GM21825 (cell line): ENCODE results near the gene GPR82.
A peak's percentile ranks its signal among the peaks of the same experiment; 100 is the strongest.
"Not testable (repeated sequence)": the region's sequence is repeated elsewhere in the genome, so short reads cannot be mapped to it uniquely, and the experiment has no call there.

Experiments
- ATAC-seq: cut with Tn5 transposase; IDR thresholded peaks from one replicate; pipeline ENCODE4 v1.9.1; 2021; ENCODE audit warnings: mild to moderate bottlenecking, moderate library complexity; ENCODE audit not compliant: unreplicated experiment

GPR82 gene, protein sequence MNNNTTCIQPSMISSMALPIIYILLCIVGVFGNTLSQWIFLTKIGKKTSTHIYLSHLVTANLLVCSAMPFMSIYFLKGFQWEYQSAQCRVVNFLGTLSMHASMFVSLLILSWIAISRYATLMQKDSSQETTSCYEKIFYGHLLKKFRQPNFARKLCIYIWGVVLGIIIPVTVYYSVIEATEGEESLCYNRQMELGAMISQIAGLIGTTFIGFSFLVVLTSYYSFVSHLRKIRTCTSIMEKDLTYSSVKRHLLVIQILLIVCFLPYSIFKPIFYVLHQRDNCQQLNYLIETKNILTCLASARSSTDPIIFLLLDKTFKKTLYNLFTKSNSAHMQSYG

DNA sequence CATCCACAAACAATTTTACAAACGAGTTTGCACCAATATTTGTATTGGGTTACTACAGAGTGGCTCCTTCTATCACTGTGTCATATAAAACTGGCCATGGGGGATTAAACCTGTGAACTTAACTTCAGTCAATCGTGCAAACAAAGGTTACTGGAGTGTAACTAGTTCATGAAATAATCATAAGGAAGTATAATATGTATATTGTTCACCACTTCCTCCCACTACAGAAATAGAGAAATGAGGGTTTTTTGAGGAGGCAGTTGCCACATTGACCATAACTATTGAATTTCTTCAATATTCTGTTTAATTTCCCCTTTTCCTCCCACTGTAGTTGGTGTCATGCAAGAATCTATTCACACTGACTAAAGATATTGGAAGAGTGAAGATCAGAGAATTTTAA lies at the start of gene GPR82:
Gene GPR82, plus strand, starts transcription at position 356 of the 400 bp plus-strand sequence. CDS start 2,846 bp downstream, outside the sequence.
- no peak for ATAC-seq

DNA sequence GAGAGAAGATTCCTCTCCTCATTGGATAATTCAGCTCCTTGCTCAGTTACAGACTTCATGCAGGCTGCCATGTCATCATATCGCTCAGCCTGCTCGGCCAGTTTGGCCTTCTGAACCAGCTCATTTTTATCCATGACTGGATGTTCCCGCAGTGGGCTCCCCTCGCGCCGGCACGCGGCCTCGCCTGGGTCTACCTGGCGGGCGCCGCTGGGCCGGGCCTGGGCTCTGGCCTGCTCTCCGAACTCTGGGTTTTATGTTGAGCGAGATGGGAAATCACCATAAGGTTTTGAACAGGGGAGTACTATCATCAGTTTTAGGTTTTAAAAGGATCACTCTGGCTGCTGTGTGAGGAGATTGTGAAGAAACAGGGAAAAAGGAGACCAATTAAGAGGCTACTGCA lies 47.6 kb upstream of the GPR82 start:
- ATAC-seq = not testable (repeated sequence)

DNA sequence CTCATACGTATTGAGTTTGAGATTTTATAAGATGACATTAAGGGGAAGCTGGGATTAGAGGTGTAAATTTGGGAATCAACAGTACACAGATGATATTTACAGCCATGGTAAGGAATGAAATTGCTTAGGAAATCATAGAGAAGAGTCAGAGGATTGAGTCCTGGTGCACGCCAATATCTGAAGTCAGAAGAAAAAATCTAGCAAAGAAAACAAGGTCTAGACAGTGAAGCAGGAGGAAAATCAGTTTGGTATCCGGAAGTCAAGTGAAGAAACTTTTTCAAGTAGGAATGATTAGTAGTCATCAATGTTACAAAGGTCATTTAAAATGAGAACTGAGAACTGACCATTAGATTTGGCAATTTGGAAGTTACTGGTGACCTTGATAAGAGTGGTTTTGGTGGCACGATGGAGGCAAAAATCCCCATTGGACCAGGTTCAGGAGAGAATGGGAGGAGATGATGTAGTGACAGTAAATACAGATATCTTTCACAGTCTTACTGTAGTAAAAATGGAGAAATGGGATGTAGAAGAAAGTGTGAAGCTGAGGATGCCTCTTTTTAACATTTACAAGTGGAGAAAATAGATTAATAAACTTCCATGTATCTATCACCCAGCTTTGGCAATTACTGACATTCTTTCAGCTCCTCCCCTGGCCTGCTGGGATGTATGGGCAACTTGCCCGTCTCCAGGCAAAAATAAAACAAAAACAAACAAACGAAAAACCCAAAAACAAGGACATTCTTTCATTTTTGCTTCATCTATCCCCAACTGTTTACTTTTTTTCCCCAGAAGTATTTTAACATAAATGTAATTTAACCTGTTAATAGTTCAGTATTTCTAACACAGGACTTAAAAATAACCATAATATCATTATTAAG lies 46.6 kb upstream of the GPR82 start:
- no peak for ATAC-seq

DNA sequence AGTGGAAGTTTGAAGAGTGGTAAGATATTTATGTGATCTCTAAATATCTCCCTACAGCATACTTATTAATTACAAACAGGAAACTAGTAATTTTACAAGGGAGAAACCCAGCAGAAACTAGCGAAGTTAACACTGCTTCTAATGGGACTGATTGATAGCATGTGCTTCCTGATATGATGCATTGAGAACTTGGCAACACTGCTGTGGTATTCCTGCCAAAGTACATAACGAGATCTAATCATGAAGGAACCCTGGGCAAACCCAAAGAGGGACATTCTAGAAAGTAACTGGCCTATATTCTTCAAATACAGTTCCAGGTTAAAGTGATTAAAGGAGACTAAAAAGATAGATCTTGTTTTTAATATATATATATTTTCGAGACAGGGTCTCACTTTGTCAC lies 39.8 kb upstream of the GPR82 start:
- ATAC-seq = no peak

DNA sequence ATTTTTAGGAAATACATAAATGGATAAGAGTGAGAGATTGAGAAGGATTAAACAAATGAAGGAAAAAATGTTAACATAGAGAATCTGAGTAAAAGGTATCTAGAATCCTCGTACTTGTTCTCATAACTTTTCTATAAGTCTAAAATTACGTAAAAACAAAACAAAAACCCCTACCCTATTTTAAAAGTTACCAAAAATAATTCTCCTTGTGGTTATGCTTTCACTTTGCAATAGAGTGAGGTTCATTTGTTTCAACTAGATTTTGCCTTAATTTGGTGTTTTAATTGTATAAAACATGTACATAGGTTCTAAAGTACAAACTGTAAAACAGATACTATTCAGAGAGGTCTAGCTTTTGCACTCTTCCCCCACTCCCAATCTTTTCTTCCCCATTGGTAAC lies 39.0 kb upstream of the GPR82 start:
- no peak for ATAC-seq

DNA sequence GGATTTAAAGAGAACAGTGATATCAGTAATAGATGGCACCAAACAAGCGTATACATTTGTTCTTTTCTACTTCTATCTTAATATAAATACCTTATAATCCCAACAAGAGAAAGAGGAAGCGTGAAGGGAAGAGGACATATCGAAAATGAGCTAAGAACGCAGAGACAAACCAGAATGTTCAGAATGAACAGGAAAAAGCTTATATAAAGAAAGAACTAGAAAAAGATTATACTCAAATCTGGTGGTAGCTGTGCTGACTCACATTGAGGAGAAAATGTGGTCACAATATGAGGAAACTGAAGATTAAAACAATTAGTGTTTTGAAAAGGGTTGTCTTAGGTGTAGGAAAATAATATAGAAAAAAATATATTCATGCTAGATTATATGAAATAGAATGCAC lies 37.2 kb upstream of the GPR82 start:
- ATAC-seq = no peak

DNA sequence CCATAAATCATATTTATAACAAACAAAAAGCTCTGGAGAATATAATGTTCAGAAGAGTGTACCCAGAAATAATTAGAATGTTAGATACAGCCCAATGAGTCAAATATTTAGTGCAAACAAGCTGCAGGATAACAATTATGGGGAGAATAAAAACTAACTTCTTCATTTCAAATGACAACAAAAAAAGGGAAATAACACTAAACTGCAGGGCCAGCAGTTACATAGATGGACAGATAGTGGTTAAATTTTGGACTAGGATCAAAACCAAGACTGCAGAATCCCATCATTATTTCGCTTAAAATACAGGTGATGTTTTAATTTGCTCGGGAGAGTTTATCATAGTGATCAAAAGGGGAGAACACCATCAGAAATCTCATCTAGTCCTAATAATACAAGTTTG lies 35.8 kb upstream of the GPR82 start:
- ATAC-seq = no peak

DNA sequence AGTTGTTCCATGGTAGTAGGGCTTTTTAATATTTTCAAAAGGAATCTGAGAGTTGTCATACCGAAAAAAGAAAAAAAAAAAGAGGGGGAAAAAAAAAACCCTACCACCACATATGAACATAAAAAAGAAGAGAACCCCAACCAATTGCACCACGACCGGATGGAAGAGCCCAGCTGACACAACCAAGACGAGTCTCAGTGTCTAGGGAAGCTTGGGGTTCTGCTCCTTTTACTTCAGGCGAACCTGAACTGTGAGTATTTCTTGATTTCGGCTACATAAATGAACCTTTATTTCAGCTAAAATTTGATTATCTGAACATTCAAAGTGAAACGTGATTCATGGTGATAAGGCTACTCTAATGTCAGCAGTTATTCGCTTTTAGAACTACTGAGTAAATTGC lies 35.1 kb upstream of the GPR82 start, which contains the start of gene GPR34:
Gene GPR34, plus strand, starts transcription at position 139 of the 400 bp plus-strand sequence. CDS start 6,661 bp downstream, outside the sequence.
- no peak for ATAC-seq

DNA sequence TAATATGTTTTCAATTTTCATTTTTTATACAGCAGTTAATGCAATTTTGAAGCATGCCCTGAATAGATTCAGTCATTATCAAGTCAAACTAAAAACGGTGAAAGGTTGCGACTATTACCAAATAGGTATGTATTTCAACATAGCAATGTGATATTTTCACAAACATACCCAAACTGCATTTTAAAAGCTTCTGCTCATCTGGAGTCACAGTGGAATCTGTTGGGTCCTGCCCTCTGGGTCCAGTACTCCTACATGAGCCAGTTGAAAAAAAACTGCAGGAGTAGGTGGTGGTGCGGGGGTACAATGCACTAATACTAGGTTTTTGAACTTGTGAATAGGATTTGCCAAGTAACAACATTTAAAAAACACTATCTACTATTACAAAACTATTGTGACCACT lies 34.3 kb upstream of the GPR82 start:
- no peak for ATAC-seq

DNA sequence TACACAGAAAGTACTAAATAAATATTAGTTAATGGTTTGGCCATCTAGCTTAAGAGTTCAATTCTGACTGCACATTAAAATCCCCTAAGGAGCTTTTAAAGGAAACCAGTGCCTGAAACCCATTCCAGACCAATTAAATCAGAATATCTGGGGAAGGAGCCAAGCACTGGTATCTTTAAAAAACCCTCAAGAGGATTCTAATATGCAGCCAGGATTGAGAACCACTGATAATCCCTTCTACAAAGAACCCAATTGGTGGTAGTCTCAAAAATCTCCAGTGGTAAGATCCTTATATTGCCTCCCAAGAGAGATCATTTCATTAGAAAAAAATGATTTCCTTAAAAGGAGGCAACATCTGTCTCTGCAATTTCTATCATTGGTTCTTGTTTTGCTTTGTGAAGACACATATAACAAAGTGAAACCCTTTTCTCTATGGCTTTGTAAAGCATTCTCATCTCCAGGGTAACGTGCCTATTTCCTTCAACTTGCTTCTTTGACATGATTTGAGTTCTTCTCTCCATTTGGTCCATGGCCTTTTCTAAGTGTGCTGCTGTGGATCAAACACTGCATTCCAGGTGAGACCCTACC lies 31.7 kb upstream of the GPR82 start:
- ATAC-seq = no peak

DNA sequence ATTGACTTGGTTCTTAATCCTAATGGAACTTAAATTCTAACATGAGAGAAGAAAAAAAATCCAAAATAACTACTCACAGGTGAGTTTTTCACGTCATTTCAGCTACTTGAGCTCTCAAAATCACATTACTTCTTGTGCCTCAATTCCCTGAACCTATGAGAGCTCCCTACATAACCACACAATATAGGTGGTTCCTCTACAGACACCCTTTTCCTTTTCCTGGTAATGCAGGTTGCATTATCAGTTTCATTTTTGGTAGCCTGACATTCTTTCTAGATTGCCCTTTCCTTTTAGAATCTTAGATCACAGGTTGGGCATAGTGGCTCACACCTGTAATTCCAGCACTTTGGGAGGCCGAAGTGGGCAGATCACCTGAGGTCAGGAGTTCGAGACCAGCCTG lies 31.0 kb upstream of the GPR82 start:
- ATAC-seq = no peak

DNA sequence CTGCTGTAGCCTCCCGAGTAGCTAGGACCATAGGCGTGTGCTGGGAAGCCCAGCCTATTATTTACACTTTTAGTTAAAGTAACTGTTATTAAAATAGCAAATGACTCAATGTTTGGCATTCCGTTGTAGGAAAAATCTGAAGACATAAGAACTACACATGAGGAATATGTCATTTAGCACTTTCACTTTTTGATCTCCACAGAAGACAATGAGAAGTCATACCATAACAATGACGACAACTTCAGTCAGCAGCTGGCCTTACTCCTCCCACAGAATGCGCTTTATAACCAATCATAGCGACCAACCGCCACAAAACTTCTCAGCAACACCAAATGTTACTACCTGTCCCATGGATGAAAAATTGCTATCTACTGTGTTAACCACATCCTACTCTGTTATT lies 28.6 kb upstream of the GPR82 start:
- ATAC-seq = no peak

DNA sequence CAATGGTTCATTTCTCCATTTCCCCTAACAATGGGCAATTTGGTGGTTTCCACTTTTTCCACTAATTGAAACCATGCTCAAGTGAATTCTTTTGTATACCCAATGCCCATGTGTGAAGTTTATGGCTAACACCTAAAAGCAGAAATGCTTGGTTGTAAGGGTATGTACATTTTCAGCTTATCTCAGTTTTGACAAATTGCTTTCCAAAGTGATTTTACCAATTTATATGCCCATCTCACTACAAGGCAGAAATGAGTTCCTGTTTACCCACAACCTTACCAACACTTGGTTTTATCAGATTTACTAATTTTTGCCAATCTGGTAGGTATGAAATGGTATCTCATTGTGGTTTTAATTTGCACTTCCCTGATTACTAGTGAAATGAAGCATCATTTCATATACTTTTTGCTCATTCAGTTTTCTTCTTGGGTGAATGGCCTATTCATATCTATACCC lies 20.4 kb upstream of the GPR82 start:
- no peak for ATAC-seq

DNA sequence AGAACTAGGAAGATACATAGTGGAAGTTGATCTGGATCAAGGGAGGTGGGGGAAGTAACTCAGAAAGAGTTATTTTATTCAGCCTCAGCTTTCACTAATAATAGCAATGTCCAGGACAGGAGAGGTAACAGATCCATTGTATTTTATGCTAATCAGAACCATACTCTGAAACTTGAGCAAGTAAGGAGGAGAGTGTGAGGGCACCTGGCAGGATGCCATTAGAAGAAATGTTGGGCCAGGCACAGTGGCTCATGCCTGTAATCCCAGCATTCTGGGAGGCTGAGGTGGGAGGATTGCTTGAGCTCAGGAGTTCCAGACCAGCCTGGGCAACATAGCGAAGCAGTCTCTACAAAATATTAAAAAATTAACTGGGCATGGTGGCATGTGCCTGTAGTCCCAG lies 18.9 kb upstream of the GPR82 start:
- ATAC-seq = no peak

DNA sequence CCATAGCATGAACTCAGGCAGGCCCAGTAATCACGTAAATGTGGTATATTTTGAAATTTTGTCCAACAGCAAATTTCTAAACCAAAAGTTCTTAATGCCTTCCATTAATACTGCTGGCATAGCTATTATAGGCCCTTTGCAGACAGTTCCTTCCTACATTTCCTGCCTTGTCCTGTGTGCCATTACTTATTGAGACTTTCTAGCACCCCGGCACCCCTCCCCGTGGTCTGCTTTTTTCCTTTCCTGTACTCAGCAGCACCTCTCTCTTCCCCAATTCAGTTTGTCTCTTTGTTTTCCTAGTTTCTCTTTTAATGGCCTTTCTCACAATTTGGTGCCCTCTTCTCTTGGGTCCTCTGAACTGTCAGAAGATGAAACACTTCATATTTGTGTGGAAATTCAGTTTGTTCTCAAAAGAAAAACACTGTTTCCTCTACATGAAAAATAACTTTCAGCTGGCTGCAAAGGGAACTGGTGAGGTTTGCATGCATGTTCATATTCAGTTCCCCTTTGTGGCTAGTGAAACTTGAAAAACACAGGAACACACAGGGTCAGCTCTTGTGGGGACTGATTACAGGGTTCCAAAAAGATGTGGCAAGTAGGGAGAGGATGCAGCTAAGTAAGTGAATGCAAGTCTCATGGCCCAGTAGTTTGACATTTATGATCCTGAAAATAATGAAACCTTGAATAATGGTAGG lies 18.2 kb upstream of the GPR82 start:
- peak; percentile 85 for ATAC-seq

DNA sequence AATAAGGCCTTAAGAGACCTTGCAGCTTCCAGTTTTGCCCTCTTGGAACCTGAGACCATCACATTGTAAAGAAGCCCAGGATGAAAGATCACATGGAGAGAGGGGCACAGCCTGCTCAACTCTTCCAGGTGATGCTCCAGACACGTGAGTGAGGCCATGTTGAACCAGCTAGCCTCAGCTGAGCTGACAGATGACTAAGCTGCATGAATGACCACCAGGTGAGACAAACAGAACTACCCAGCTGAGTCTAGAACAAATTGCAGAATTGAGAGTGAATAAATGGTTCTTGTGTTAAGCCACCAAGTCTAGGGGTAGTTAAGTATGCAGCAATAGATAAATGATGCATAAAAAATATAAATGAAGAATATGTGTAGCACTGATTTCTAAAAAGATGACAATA lies 16.8 kb upstream of the GPR82 start:
- no peak for ATAC-seq

DNA sequence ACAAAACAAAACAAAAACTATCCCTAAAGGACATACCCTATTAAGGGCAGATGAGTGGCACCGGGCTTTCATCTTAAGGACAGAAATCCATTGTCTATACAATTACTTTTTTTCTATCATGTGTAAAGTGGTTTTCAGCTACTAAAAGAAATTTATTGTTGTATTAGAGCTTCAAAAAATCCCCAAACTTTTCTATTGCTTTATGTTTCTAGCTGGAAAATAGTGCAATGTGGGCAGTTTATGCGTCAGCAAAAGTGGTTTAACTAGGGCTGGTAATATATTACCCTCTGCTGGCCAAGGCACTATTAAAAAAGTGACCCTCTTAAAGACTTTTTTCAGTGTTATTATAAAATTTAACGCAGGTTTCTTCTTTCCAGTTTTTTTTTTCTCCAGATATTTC lies 15.5 kb upstream of the GPR82 start:
- ATAC-seq = no peak

DNA sequence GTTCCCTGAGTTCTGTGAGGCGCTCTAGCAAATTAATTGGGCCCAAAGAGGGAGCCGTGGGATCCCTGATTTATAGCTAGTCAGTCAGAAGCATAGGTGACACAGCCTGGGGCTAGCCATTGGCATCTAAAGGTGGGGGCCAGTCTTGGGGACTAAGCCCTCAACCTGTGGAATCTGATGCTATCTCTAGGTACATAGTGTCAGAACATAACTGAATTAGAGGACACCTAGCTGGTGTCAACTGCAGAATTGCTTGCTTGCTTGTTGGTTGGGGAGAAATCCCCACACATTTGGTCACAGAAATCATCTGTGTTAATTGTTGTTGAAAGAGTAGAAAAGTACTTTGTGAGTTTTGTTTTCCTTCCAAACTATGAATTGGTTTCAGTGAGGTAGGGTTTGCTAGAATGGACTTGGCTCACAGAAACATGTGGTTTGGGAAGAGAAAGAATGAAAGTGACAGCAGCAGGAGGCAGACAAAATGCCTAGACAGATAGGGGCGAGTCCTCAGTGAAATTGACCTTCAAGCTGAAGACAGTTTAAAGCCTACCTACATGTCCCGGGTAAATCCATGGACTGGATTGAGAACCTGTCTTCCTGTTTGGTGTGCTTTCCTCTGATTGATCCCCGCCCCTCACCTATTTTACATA lies 12.8 kb upstream of the GPR82 start:
- ATAC-seq = no peak

DNA sequence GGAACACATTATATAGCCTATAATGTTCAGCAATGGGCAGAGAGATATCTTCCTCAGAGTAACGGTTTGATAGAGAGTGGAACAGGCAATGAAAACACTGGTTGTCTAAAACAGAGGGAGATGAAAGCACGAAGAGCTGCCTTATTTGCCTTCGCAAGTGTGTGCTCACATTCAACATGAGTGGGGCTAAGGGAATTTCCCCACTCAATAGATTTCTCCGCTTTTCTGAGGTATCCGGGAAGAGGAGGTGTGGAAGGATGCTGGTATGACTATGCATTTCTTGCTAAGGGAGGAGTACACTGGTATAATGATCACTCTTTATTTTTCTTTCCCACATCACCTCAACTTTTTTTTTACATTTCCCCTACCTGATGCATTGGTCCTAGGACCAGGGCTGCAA lies 7.8 kb upstream of the GPR82 start:
- ATAC-seq = no peak

DNA sequence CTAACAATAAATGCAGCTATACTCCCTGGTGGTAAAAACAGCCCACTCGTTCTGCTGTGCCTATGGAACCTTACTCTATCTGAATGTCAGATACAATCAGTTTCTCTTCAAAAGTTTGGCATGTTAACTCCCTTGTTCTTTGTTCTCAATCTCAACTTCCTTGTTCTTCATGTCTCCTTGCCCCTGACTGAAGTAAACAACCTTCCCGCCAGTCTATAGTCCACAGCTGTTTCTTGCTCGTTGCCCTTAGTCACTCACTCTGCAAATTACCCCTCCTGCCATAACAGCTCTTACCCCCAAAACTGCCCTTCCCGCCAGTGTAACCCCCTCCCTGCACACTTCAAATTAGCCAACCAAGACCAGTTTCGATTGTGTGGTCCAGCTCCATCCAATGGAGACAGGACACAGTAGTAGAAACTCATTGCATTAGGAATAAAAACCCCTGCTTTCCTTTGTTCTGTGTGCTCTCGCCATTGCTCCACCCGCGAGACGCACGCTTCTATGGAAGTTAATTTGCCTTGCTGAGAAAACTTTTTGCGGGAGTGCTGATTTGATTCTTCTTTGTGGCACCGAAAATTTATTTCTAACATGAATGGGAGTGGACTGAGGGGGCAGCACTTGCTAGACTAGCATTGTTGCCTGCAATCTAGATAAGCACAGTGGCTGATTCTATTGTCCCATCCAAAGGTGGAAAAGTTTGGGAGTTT lies 7.1 kb upstream of the GPR82 start:
- ATAC-seq = no peak
